Measurements from ENCODE around the gene BSG.

Gene BSG

DNA sequence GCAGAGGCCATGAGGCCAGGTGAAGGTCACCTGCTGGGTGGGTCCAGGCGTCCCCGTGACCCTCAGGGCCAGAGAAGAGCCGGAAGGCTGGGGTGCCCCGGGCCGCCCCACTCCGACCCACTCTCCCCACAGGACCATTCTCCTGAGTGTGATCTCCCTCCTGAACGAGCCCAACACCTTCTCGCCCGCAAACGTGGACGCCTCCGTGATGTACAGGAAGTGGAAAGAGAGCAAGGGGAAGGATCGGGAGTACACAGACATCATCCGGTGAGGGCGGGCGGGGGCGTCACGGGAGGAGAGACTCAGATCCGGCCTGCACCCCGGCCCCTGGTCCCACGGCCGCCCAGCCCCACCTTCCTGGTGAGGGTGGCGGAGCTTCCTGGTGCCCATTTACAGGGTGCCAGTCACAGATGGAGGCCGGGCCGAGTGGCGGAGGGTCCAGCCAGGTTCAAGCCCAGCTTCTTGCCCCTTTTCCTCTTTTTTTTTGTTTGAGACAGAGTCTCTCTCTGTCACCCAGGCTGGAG lies 35.5 kb upstream of the BSG start:
- Histone ChIP-seq H3K36me3 (ENCODE audit: insufficient read depth, low read length) (peaks cover 16% of the 10 kb centered on the region; the same call in 1 of the 2 replicates), H3K9ac (ENCODE audit: insufficient read length) (no peak overlapping the region), H3K4me3 (no peak overlapping the region), H3K9me3 (ENCODE audit: low read depth, low read length) (no peaks in the 10 kb centered on the region), H3K27ac (no peak overlapping the region)
- DNase-seq (ENCODE audit: low read depth, low spot score): no peak
- TF ChIP-seq FOXP2 (optimal IDR thresholded peaks at IDR 0.05; ENCODE audit: control extremely low read depth, extremely low read length, insufficient read depth) (no peak), POLR2AphosphoS5 (IDR thresholded peaks at IDR 0.05; ENCODE audit: borderline replicate concordance, low read depth, low read length) (no peak), EZH2 (IDR thresholded peaks at IDR 0.05) (no peak)

DNA sequence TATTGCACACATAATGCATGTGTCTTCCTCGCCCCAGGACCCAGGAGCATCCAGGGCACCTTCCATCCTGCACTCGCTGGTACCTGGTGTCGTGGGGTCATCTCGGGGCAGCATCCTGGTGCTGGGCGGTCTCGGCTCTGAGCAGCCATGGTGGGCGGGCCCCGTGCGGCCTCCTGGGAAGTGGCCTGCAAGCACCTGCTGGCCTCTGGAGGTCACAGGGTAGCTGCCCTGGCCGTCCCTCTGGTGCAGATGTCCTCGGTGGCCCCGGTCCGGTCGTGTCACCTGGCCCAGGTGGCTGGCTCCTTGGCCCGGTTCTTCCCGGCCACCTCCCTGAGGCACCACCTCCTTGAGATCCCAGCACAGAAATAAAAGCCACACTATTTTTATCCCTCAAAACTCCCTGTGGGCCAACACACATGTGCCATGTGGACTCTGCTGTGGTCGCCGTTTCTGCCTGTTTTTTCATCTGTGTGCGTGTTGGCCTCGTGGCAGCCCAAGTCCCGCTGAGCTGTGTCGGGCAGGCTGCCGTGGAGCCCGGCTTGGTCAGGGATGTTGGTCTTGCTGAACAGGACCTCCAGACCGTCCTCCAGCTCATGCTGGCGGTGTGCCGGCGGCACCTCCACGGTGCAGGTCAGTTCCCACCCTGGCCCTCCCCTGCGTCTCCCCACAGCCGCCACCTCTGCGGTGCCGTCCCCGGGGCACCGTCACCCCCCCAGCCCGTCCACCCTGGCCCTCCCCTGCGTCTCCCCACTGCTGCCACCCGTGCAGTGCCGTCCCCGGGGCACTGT lies 33.6 kb upstream of the BSG start:
- H3K9ac ChIP-seq (ENCODE audit: insufficient read length): no peak overlapping the region
- H3K27ac ChIP-seq: no peak overlapping the region
- DNase-seq (ENCODE audit: low read depth, low spot score): no peak
- TF ChIP-seq FOXP2 (optimal IDR thresholded peaks at IDR 0.05; ENCODE audit: control extremely low read depth, extremely low read length, insufficient read depth) (no peak), EZH2 (IDR thresholded peaks at IDR 0.05) (no peak), POLR2AphosphoS5 (IDR thresholded peaks at IDR 0.05; ENCODE audit: borderline replicate concordance, low read depth, low read length) (no peak)
- no peak overlapping the region for H3K4me3 ChIP-seq
- H3K36me3 ChIP-seq (ENCODE audit: insufficient read depth, low read length): peaks cover 16% of the 10 kb centered on the region; the same call in 1 of the 2 replicates
- no peaks in the 10 kb centered on the region for H3K9me3 ChIP-seq (ENCODE audit: low read depth, low read length)

DNA sequence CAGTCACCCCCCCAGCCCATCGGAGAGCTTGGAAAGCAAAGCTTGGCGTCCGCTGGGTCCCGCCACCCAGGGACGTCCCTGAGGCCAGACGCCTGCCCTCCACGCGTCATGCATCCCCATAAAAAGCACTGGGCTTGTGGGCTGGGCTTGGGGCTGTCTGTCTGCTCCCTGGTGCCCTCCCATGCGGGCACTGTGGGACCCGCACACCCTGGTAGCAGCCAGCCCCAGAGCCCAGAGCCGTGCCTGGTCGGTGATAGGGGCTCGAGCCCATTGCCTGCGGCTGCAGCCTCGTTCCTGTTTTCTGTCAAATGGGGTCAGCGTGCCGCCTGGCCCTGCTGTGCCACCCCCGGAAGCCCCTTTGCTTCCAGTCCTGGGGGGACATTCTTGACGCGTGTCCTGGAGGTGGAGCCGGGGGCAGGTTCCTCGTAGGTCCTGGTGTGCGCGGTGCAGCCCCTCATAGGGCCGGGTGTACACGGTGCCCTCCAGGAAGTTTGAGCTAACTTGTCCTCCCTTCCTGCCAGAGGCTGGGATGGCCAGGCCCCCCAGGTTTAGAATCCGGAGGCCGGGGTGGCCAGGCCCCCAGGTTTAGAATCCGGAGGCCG lies 32.9 kb upstream of the BSG start:
- Histone ChIP-seq H3K36me3 (ENCODE audit: insufficient read depth, low read length) (peaks cover 16% of the 10 kb centered on the region; the same call in 1 of the 2 replicates), H3K4me3 (no peak overlapping the region), H3K9ac (ENCODE audit: insufficient read length) (no peak overlapping the region), H3K27ac (no peak overlapping the region), H3K9me3 (ENCODE audit: low read depth, low read length) (no peaks in the 10 kb centered on the region)
- DNase-seq (ENCODE audit: low read depth, low spot score): no peak
- TF ChIP-seq FOXP2 (optimal IDR thresholded peaks at IDR 0.05; ENCODE audit: control extremely low read depth, extremely low read length, insufficient read depth) (no peak), POLR2AphosphoS5 (IDR thresholded peaks at IDR 0.05; ENCODE audit: borderline replicate concordance, low read depth, low read length) (no peak), EZH2 (IDR thresholded peaks at IDR 0.05) (no peak)

DNA sequence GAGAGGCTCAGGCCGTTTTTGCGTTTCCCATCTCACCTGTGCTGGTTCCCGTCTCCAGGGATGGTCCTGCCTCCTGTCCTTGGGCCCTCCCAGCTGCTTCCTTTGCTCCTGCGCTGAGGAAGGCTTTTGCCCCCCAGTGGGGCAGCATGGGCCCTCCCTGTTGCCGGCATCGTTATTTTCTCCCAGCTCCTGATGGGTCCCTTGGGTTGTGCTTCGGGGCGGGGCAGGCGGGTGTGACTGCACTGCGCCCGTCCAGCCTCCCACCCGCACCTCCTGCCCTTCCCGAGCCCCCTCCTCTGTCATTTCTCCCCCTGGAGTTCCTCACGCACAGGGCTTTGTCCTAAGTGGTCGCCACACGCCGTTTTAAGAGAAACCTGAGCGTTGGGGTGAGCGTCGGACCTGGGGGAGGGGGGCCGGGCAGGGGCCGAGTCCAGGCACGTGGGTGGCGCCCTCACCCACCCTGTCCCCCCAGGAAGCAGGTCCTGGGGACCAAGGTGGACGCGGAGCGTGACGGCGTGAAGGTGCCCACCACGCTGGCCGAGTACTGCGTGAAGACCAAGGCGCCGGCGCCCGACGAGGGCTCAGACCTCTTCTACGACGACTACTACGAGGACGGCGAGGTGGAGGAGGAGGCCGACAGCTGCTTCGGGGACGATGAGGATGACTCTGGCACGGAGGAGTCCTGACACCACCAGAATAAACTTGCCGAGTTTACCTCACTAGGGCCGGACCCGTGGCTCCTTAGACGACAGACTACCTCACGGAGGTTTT lies 31.3 kb upstream of the BSG start:
- TF ChIP-seq FOXP2 (optimal IDR thresholded peaks at IDR 0.05; ENCODE audit: control extremely low read depth, extremely low read length, insufficient read depth) (no peak), EZH2 (IDR thresholded peaks at IDR 0.05) (no peak), POLR2AphosphoS5 (IDR thresholded peaks at IDR 0.05; ENCODE audit: borderline replicate concordance, low read depth, low read length) (no peak)
- no peak overlapping the region for H3K9ac ChIP-seq (ENCODE audit: insufficient read length)
- no peak overlapping the region for H3K27ac ChIP-seq
- H3K4me3 ChIP-seq: no peak overlapping the region
- DNase-seq (ENCODE audit: low read depth, low spot score): no peak
- no peaks in the 10 kb centered on the region for H3K9me3 ChIP-seq (ENCODE audit: low read depth, low read length)
- peaks cover 15% of the 10 kb centered on the region; the same call in 1 of the 2 replicates for H3K36me3 ChIP-seq (ENCODE audit: insufficient read depth, low read length)

DNA sequence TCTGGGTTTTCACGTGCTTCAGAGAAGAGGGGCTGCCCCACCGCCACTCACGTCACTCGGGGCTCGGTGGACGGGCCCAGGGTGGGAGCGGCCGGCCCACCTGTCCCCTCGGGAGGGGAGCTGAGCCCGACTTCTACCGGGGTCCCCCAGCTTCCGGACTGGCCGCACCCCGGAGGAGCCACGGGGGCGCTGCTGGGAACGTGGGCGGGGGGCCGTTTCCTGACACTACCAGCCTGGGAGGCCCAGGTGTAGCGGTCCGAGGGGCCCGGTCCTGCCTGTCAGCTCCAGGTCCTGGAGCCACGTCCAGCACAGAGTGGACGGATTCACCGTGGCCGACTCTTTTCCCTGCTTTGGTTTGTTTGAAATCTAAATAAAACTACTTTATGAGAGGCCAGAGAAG lies 30.7 kb upstream of the BSG start:
- no peak for DNase-seq (ENCODE audit: low read depth, low spot score)
- Histone ChIP-seq H3K9ac (ENCODE audit: insufficient read length) (no peak overlapping the region), H3K27ac (no peak overlapping the region), H3K9me3 (ENCODE audit: low read depth, low read length) (no peaks in the 10 kb centered on the region), H3K4me3 (no peak overlapping the region), H3K36me3 (ENCODE audit: insufficient read depth, low read length) (peaks cover 8% of the 10 kb centered on the region; the same call in 1 of the 2 replicates)
- TF ChIP-seq POLR2AphosphoS5 (IDR thresholded peaks at IDR 0.05; ENCODE audit: borderline replicate concordance, low read depth, low read length) (no peak), FOXP2 (optimal IDR thresholded peaks at IDR 0.05; ENCODE audit: control extremely low read depth, extremely low read length, insufficient read depth) (no peak), EZH2 (IDR thresholded peaks at IDR 0.05) (no peak)

DNA sequence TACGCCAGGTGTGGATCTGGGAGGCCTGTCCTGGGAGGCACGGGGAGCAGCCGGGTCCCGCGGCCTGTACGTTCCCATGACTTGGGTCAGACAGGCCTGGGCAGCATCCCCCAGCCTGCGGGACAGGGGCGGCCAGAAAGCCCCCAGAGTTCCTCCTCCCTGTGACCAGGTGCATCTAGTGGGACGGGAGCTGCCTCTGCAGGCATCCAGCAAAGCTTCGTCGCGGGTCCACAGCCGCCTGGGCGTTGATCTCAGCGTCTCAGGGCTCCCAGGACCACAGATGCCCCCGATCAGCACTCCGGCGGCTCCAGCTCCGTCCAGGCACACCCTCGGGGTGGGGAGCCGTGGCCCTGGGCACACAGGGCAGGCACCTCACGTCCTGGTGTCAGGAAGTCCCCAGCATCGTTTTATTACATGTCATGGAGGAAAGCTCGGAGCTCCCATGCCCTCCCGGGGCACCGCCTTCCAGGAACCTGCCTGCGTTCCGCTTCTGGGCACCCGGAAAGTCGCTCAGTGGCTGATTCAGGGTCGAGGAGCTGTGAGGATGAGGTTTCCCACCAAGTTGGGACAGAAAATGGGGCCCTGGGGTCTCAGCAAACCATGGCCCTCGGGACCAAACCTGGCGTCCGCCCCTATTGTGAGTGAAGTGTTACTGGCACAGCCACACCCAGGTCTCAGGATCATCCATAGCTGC lies 30.1 kb upstream of the BSG start:
- H3K9me3 ChIP-seq (ENCODE audit: low read depth, low read length): no peaks in the 10 kb centered on the region
- no peak for TF ChIP-seq POLR2AphosphoS5 (IDR thresholded peaks at IDR 0.05; ENCODE audit: borderline replicate concordance, low read depth, low read length)
- no peak for TF ChIP-seq FOXP2 (optimal IDR thresholded peaks at IDR 0.05; ENCODE audit: control extremely low read depth, extremely low read length, insufficient read depth)
- no peak for TF ChIP-seq EZH2 (IDR thresholded peaks at IDR 0.05)
- DNase-seq (ENCODE audit: low read depth, low spot score): no peak
- H3K36me3 ChIP-seq (ENCODE audit: insufficient read depth, low read length): peaks cover 5% of the 10 kb centered on the region; the same call in 1 of the 2 replicates
- H3K27ac ChIP-seq: no peak overlapping the region
- H3K9ac ChIP-seq (ENCODE audit: insufficient read length): no peak overlapping the region
- no peak overlapping the region for H3K4me3 ChIP-seq

DNA sequence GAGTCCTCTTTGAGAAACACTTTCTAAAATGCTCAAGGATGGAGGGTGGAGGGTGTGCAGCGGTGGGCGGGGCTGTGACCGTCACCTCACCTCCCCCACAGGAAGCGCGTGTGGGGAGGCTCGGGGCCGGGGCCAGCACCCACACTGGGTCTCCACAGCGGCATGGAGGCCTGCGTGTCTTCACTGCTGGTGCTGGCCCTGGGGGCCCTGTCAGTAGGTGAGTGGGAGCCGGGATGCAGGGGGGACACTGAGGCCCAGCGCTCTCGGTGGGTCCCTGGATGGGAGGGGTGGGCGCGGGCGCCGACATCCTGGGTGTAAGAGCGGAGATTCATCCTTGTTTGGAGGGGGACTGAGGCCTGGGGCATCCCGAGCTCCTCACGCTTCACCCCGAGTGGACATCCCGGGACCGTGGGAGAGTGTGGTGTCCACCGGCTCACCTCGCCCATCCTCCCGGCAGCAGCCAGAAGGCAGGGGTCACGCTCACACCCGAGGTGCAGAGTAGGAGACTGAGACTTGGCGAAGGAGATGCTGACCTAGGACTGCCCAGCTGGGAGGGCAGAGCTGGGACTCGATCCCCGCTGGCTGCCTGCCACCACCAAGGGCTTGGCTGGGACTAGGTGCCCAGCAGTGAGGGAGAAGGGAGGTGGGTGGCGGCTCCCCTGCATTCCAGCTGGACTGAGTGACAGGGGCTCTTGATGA lies 28.3 kb upstream of the BSG start, which contains the start of gene GZMM:
Gene GZMM, plus strand, starts transcription at position 144 of the 699 bp plus-strand sequence. Its CDS starts 19 bp downstream, at position 163.
- peak; percentile 49; the same call in 1 of the 2 replicates for TF ChIP-seq POLR2AphosphoS5 (IDR thresholded peaks at IDR 0.05; ENCODE audit: borderline replicate concordance, low read depth, low read length)
- TF ChIP-seq EZH2 (IDR thresholded peaks at IDR 0.05): no peak
- no peak for DNase-seq (ENCODE audit: low read depth, low spot score)
- Histone ChIP-seq H3K36me3 (ENCODE audit: insufficient read depth, low read length) (no peaks in the 10 kb centered on the region; the same call in 1 of the 2 replicates), H3K4me3 (peak within 1 kb of the TSS; percentile 48), H3K9me3 (ENCODE audit: low read depth, low read length) (no peaks in the 10 kb centered on the region), H3K27ac (no peak within 1 kb of the TSS), H3K9ac (ENCODE audit: insufficient read length) (no peak within 1 kb of the TSS)
